ENCODE data around the gene VIPR2.

VIPR2 gene

DNA sequence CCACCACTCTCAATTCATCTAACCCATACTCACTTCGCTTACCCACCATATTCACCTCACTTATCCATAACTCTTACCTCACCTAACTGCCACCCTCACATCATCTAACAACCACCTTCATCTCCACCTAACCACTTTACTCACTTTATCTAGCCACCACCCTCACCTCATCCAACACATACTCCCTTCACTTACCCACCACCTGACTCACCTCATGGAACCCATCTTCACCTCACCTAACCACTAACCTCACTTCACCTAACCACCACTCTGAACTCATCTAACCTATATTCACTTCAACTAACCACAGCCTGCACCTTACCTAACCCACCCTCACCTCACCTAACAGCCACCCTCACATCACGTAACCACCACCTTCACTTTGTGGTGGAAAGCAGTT is 84.2 kb downstream of the VIPR2 start:
- Histone ChIP-seq H3K4me3 (ENCODE audit: low read length) (no peak overlapping the region), H3K36me3 (replicated peaks; ENCODE audit: insufficient read depth, low read length) (no peaks in the 10 kb centered on the region), H3K4me2 (ENCODE audit: low read depth, low read length) (no peak overlapping the region), H3K27ac (ENCODE audit: low read length) (no peak overlapping the region), H3K4me1 (ENCODE audit: low read length) (no peaks in the 10 kb centered on the region), H4K20me1 (ENCODE audit: insufficient read depth, low read length) (no peaks in the 10 kb centered on the region), H2AFZ (ENCODE audit: low read length) (no peak overlapping the region), H3K9ac (ENCODE audit: low read length) (no peak overlapping the region), H3K27me3 (replicated peaks; ENCODE audit: insufficient read depth, low read length) (no peaks in the 10 kb centered on the region), H3K79me2 (ENCODE audit: low read length) (no peaks in the 10 kb centered on the region), H3K9me2 (replicated peaks; ENCODE audit: insufficient read depth, low read length) (no peaks in the 10 kb centered on the region), H3K9me3 (replicated peaks; ENCODE audit: insufficient read depth, low read length) (no peaks in the 10 kb centered on the region), H3F3A (ENCODE audit: insufficient read depth, low read length) (no peaks in the 10 kb centered on the region)
- TF ChIP-seq, protein P1, sequence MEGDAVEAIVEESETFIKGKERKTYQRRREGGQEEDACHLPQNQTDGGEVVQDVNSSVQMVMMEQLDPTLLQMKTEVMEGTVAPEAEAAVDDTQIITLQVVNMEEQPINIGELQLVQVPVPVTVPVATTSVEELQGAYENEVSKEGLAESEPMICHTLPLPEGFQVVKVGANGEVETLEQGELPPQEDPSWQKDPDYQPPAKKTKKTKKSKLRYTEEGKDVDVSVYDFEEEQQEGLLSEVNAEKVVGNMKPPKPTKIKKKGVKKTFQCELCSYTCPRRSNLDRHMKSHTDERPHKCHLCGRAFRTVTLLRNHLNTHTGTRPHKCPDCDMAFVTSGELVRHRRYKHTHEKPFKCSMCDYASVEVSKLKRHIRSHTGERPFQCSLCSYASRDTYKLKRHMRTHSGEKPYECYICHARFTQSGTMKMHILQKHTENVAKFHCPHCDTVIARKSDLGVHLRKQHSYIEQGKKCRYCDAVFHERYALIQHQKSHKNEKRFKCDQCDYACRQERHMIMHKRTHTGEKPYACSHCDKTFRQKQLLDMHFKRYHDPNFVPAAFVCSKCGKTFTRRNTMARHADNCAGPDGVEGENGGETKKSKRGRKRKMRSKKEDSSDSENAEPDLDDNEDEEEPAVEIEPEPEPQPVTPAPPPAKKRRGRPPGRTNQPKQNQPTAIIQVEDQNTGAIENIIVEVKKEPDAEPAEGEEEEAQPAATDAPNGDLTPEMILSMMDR (IDR thresholded peaks at IDR 0.05; ENCODE audit: low read length) = no peak
- TF ChIP-seq EZH2phosphoT487 (IDR thresholded peaks at IDR 0.05; ENCODE audit: low read length) = no peak
- TF ChIP-seq EZH2 (optimal IDR thresholded peaks at IDR 0.05; ENCODE audit: low read depth, low read length) = no peak
- no peak for DNase-seq

DNA sequence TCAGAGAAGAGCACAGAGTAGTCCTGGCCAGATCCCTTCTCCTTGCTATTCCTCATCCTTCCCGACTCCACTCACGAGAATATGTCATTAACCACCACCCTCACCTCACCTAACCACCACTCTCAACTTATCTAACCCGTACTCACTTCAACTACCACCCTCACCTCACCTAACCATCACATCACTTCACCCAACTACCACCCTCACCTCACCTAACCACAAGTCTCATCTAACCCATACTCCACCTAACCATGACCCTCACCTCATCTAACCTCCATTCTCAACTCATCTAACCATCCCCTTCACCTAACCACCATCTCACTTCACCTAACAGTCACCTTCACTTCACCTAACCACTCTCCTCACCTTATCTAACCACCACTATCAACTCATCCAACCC is 85.0 kb downstream of the VIPR2 start:
- TF ChIP-seq, protein P1 (IDR thresholded peaks at IDR 0.05; ENCODE audit: low read length) = no peak
- TF ChIP-seq EZH2 (optimal IDR thresholded peaks at IDR 0.05; ENCODE audit: low read depth, low read length) (no peak), EZH2phosphoT487 (IDR thresholded peaks at IDR 0.05; ENCODE audit: low read length) (no peak)
- no peaks in the 10 kb centered on the region for H3F3A ChIP-seq (ENCODE audit: insufficient read depth, low read length)
- no peak overlapping the region for H3K4me3 ChIP-seq (ENCODE audit: low read length)
- no peaks in the 10 kb centered on the region for H3K36me3 ChIP-seq (replicated peaks; ENCODE audit: insufficient read depth, low read length)
- H3K27me3 ChIP-seq (replicated peaks; ENCODE audit: insufficient read depth, low read length) = no peaks in the 10 kb centered on the region
- no peaks in the 10 kb centered on the region for H3K9me2 ChIP-seq (replicated peaks; ENCODE audit: insufficient read depth, low read length)
- no peak for DNase-seq
- H3K9ac ChIP-seq (ENCODE audit: low read length) = no peak overlapping the region
- H3K79me2 ChIP-seq (ENCODE audit: low read length) = no peaks in the 10 kb centered on the region
- no peaks in the 10 kb centered on the region for H3K4me1 ChIP-seq (ENCODE audit: low read length)
- H4K20me1 ChIP-seq (ENCODE audit: insufficient read depth, low read length) = no peaks in the 10 kb centered on the region
- no peak overlapping the region for H2AFZ ChIP-seq (ENCODE audit: low read length)
- H3K4me2 ChIP-seq (ENCODE audit: low read depth, low read length) = no peak overlapping the region
- no peaks in the 10 kb centered on the region for H3K9me3 ChIP-seq (replicated peaks; ENCODE audit: insufficient read depth, low read length)
- no peak overlapping the region for H3K27ac ChIP-seq (ENCODE audit: low read length)

DNA sequence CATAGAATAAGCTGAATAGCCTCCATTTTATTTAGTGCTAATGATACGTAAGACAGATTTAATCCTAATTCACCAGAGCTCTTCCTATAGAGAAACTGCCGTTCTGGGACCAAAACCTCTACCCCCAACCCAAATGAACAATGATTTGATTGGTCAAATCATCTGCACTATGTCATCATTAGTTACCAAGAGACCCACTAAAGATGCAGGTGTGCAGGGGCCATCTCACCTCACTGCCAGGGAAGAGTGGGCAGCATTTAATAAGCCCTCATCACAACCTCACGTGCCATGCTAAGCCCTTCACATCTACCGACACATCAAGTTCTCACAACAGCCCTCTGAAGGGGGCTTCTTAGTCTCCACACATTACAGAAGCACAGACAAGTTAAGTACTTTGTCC is 87.0 kb downstream of the VIPR2 start:
- H3K4me3 ChIP-seq (ENCODE audit: low read length) = no peak overlapping the region
- no peak overlapping the region for H3K9ac ChIP-seq (ENCODE audit: low read length)
- no peaks in the 10 kb centered on the region for H3K79me2 ChIP-seq (ENCODE audit: low read length)
- H2AFZ ChIP-seq (ENCODE audit: low read length) = no peak overlapping the region
- H3K9me3 ChIP-seq (replicated peaks; ENCODE audit: insufficient read depth, low read length) = no peaks in the 10 kb centered on the region
- H3F3A ChIP-seq (ENCODE audit: insufficient read depth, low read length) = no peaks in the 10 kb centered on the region
- DNase-seq = no peak
- no peaks in the 10 kb centered on the region for H3K27me3 ChIP-seq (replicated peaks; ENCODE audit: insufficient read depth, low read length)
- no peak overlapping the region for H3K27ac ChIP-seq (ENCODE audit: low read length)
- H3K9me2 ChIP-seq (replicated peaks; ENCODE audit: insufficient read depth, low read length) = no peaks in the 10 kb centered on the region
- no peaks in the 10 kb centered on the region for H4K20me1 ChIP-seq (ENCODE audit: insufficient read depth, low read length)
- no peak overlapping the region for H3K4me2 ChIP-seq (ENCODE audit: low read depth, low read length)
- TF ChIP-seq, protein P1 (IDR thresholded peaks at IDR 0.05; ENCODE audit: low read length) = no peak
- TF ChIP-seq EZH2phosphoT487 (IDR thresholded peaks at IDR 0.05; ENCODE audit: low read length) (no peak), EZH2 (optimal IDR thresholded peaks at IDR 0.05; ENCODE audit: low read depth, low read length) (no peak)
- H3K36me3 ChIP-seq (replicated peaks; ENCODE audit: insufficient read depth, low read length) = no peaks in the 10 kb centered on the region
- H3K4me1 ChIP-seq (ENCODE audit: low read length) = peaks cover 4% of the 10 kb centered on the region

Data from MM.1S (cell line).